ENCODE results near the gene RAB12.
A peak's percentile ranks its signal among the peaks of the same experiment; 100 is the strongest.
"Not testable (repeated sequence)": the region's sequence is repeated elsewhere in the genome, so short reads cannot be mapped to it uniquely, and the experiment has no call there.

Gene RAB12, protein sequence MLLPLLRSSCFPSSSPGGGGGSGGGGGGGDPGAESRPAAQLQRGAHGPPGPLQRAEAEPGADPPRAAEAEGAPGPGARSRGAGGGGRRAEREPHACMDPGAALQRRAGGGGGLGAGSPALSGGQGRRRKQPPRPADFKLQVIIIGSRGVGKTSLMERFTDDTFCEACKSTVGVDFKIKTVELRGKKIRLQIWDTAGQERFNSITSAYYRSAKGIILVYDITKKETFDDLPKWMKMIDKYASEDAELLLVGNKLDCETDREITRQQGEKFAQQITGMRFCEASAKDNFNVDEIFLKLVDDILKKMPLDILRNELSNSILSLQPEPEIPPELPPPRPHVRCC

DNA sequence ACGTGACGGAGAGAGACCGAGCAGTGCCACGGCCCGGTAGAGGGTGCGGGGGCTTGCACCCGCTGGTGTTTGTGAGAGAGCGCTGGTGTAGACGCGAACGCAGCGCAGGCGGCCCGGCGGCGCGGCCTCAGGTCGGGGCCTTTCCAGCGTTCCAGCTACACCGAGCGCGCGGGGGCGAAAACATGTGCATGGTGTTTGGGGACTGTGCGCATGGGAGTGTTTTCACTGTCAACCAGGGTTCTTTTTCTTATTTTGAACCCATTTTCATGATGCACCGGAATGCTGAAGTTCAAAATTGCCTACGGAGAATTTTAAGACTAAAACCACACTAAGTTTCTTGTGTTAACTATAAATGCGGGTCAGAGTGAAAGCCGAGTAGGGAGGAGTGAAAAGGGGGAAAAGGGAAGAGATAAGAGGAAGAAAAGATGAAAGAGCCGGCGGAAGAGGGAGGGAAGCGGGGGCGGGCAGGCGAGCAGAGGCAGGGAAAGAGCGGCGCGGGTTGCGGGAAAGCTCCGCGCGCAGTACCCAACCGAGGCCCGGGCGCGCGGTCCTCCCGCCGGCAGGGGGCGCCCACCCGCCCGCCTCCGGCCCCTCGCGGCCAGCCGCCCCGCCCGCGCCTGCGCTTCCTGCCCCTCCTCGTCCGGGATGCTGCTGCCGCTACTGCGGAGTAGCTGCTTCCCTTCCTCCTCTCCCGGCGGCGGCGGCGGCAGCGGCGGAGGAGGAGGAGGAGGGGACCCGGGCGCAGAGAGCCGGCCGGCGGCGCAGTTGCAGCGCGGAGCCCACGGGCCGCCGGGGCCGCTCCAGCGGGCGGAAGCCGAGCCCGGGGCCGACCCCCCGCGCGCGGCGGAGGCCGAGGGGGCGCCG is at the start of gene RAB12:
Gene RAB12 (plus strand): TSS at position 643 of the 864 bp plus-strand sequence. CDS start 3 bp downstream, at position 646.
- H3K27ac ChIP-seq (ENCODE audit: low read depth, low read length) = peak within 1 kb of the TSS; percentile 80
- peak within 1 kb of the TSS; percentile 57 for H3K9ac ChIP-seq (ENCODE audit: low read length)
- H3K36me3 ChIP-seq (ENCODE audit: control insufficient read depth, insufficient read depth, low read length) = no peaks in the 10 kb centered on the region
- peaks cover 14% of the 10 kb centered on the region for H3K4me1 ChIP-seq (ENCODE audit: control insufficient read depth, insufficient read depth, low read length)
- H3K27me3 ChIP-seq (ENCODE audit: control insufficient read depth, insufficient read depth, low read length) = no peaks in the 10 kb centered on the region
- peak within 1 kb of the TSS; percentile 83 for H3K4me3 ChIP-seq (ENCODE audit: low read length)

DNA sequence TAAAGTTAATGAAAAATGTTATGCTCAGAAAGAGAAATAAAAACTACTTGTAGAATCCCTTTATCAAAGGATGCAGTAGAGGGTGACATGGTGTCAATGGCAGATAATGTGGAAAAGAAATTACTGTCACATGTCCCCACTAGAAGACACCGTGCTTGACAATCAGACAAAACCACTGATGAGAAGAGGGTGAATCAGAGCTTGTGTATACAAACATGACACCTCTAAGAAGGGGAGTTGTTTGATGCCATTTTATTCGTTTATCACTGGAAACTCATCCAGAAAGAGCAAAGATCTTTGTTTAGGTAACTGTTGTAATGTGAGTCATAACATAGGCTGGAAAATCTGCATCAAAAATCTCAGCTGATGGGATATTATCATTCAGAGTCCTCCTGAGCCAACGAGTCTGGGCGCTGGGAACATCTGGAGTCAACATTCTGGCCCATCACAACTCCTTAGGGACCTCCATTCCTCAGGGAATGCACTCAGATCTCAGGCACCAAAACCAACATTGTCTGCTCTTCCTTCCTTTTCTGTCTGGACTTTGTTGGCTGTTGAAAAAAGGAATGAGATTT is 49.5 kb upstream of the RAB12 start:
- Histone ChIP-seq H3K9ac (ENCODE audit: low read length) (no peak overlapping the region), H3K4me3 (ENCODE audit: low read length) (no peak overlapping the region), H3K27me3 (ENCODE audit: control insufficient read depth, insufficient read depth, low read length) (no peaks in the 10 kb centered on the region), H3K36me3 (ENCODE audit: control insufficient read depth, insufficient read depth, low read length) (no peaks in the 10 kb centered on the region), H3K27ac (ENCODE audit: low read depth, low read length) (no peak overlapping the region), H3K4me1 (ENCODE audit: control insufficient read depth, insufficient read depth, low read length) (no peaks in the 10 kb centered on the region)

DNA sequence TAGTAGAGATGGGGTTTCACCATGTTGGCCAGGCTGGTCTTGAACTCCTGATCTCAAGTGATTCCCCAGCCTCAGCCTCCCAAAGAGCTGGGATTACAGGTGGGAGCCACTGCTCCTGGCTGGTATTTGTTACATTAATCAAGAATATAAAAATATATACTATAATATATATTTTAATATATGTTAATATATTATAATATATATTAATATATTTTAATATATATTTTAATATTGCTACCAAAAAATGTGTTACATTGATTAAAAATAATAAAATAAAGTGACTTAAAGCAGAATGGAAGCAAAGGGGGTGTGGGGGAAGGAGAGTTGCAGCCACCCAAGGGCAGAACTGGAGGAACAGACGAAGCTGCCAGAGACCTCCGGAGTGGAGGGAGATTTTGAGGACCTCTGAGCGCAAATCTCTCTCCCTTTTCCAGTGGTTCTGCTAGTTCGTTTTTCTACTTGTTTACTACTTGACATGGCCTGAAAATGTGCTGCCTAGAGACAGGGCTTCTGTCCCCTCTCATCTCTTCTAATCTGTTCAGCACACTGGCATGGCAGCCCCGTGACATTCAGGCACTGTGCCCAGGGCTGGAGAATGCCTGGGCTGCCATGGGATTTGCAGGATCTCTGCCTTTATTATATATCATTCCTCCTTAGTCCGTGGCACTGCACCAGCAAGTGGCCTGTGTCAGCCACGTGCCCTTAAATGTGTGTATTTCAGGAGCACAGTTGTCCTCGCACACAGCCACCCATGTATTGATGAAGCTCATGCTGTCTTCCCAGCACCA is 47.9 kb upstream of the RAB12 start:
- H3K9ac ChIP-seq (ENCODE audit: low read length) = no peak overlapping the region
- H3K4me3 ChIP-seq (ENCODE audit: low read length) = no peak overlapping the region
- H3K4me1 ChIP-seq (ENCODE audit: control insufficient read depth, insufficient read depth, low read length) = no peaks in the 10 kb centered on the region
- no peaks in the 10 kb centered on the region for H3K27me3 ChIP-seq (ENCODE audit: control insufficient read depth, insufficient read depth, low read length)
- no peak overlapping the region for H3K27ac ChIP-seq (ENCODE audit: low read depth, low read length)
- no peaks in the 10 kb centered on the region for H3K36me3 ChIP-seq (ENCODE audit: control insufficient read depth, insufficient read depth, low read length)

DNA sequence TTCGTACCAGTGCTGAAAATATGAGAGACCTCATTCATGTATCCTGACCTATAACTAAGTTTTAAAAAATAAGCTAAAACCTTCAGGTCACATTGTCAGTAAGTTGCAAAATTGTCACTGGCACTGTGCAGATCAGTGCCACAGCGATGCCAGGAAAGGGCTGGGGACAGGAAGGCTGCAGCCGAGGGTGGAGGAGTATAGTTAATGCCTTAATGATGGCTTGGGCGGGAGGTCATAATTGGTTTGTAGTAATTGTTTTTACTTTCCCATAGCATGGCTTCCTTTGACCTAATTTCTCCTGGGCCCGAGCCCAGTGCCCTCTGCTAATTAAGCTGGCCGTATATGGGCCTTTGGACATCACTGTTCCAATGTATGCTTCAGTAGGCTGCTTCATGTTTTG is 47.2 kb upstream of the RAB12 start:
- Histone ChIP-seq H3K4me3 (ENCODE audit: low read length) (no peak overlapping the region), H3K27ac (ENCODE audit: low read depth, low read length) (no peak overlapping the region), H3K9ac (ENCODE audit: low read length) (no peak overlapping the region), H3K4me1 (ENCODE audit: control insufficient read depth, insufficient read depth, low read length) (no peaks in the 10 kb centered on the region), H3K36me3 (ENCODE audit: control insufficient read depth, insufficient read depth, low read length) (no peaks in the 10 kb centered on the region), H3K27me3 (ENCODE audit: control insufficient read depth, insufficient read depth, low read length) (no peaks in the 10 kb centered on the region)

DNA sequence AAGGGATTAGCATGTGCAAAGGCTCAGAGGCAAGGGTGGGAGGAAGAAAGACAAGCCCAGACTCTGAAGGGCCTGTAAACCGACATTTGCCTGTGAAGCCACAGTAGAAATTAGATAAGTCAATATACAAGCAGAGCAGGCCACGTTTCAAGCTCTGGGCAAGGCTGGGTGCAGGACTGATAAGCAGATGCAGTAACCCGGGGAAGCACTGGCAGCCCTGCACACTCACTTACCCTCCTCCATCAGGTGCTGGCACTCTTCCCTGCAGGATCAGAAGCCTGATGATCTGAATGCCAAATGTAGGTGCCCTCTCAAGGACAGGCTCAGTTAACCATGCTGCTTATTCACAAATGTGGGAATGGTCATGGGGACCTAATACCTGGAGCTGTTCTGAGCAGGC is 46.3 kb upstream of the RAB12 start:
- no peak overlapping the region for H3K27ac ChIP-seq (ENCODE audit: low read depth, low read length)

DNA sequence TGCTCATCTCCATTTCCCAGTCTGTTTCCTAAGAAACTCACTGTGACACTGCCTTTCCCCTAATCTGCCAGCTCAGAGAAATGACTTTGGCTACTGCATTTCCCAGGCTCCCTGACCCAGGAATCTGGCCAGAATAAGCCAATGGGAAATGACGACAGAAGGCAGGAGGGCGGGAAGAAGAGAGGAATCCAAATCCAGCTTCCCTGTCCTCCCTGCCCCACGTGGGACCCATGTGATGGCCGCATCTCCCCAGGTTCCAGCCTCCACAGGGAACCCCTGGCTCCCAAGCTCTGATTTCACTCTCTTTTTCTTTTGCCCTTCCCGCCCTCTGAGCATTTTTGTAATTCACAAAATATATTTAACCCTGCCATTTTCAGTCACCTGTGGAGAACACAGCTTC is 37.8 kb upstream of the RAB12 start:
- no peaks in the 10 kb centered on the region for H3K4me1 ChIP-seq (ENCODE audit: control insufficient read depth, insufficient read depth, low read length)
- no peaks in the 10 kb centered on the region for H3K27me3 ChIP-seq (ENCODE audit: control insufficient read depth, insufficient read depth, low read length)
- H3K9ac ChIP-seq (ENCODE audit: low read length) = no peak overlapping the region
- no peak overlapping the region for H3K27ac ChIP-seq (ENCODE audit: low read depth, low read length)
- H3K4me3 ChIP-seq (ENCODE audit: low read length) = no peak overlapping the region
- no peaks in the 10 kb centered on the region for H3K36me3 ChIP-seq (ENCODE audit: control insufficient read depth, insufficient read depth, low read length)

More for the DNA sequence above, 46.3 kb upstream of the RAB12 start:
- no peak overlapping the region for H3K4me3 ChIP-seq (ENCODE audit: low read length)
- no peak overlapping the region for H3K9ac ChIP-seq (ENCODE audit: low read length)
- H3K27me3 ChIP-seq (ENCODE audit: control insufficient read depth, insufficient read depth, low read length) = no peaks in the 10 kb centered on the region
- no peaks in the 10 kb centered on the region for H3K4me1 ChIP-seq (ENCODE audit: control insufficient read depth, insufficient read depth, low read length)
- H3K36me3 ChIP-seq (ENCODE audit: control insufficient read depth, insufficient read depth, low read length) = no peaks in the 10 kb centered on the region

DNA sequence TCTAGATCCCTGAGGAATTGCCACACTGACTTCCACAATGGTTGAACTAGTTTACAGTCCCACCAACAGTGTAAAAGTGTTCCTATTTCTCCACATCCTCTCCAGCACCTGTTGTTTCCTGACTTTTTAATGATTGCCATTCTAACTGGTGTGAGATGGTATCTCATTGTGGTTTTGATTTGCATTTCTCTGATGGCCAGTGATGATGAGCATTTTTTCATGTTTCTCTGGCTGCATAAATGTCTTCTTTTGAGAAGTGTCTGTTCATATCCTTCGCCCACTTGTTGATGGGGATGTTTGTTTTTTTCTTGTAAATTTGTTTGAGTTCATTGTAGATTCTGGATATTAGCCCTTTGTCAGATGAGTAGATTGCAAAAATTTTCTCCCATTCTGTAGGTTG is 35.5 kb upstream of the RAB12 start:
- H3K9ac ChIP-seq (ENCODE audit: low read length); H3K27ac ChIP-seq (ENCODE audit: low read depth, low read length); H3K4me1 ChIP-seq (ENCODE audit: control insufficient read depth, insufficient read depth, low read length); H3K27me3 ChIP-seq (ENCODE audit: control insufficient read depth, insufficient read depth, low read length); H3K36me3 ChIP-seq (ENCODE audit: control insufficient read depth, insufficient read depth, low read length); H3K4me3 ChIP-seq (ENCODE audit: low read length): not testable (repeated sequence)

DNA sequence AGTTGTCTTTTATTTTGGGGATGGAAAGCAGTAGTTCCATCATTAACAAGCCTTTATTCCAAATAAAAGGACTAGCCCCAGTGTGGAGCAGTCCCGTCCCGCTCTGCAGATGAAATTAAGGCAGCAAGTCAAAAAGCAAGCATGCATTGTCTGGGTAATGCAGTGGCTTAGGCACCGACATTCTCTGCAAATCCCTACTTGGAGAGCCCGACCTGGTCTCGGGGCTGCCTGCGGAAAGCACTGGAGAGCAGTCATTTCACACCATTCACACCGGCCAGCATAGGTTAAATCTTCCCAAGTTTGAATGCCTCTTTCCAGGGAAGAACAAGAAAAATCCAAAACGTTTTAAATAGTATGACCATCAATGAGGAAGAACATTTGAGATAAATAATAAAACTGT is 24.4 kb upstream of the RAB12 start:
- Histone ChIP-seq H3K4me1 (ENCODE audit: control insufficient read depth, insufficient read depth, low read length) (no peaks in the 10 kb centered on the region), H3K27ac (ENCODE audit: low read depth, low read length) (no peak overlapping the region), H3K36me3 (ENCODE audit: control insufficient read depth, insufficient read depth, low read length) (no peaks in the 10 kb centered on the region), H3K27me3 (ENCODE audit: control insufficient read depth, insufficient read depth, low read length) (no peaks in the 10 kb centered on the region), H3K9ac (ENCODE audit: low read length) (no peak overlapping the region), H3K4me3 (ENCODE audit: low read length) (no peak overlapping the region)

DNA sequence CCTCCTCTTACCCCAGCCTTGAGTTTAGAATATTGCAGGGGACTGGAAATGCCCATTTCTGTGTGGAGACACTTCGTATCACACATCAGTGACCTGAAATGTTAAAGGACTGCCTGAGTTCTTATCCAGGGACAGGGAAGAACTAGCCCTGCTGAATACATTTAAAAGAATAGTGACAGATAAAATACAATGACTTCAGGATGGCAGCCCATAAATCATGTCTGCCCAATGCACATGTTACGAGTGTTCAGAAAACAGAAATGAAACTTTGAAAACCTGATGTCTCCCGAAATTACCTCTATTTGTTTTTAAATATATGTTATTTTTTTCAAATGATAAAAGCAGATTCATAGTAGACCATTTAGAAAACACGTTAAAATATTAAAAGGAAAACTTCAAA is 22.3 kb upstream of the RAB12 start:
- Histone ChIP-seq H3K36me3 (ENCODE audit: control insufficient read depth, insufficient read depth, low read length) (no peaks in the 10 kb centered on the region), H3K9ac (ENCODE audit: low read length) (no peak overlapping the region), H3K4me3 (ENCODE audit: low read length) (no peak overlapping the region), H3K4me1 (ENCODE audit: control insufficient read depth, insufficient read depth, low read length) (no peaks in the 10 kb centered on the region), H3K27me3 (ENCODE audit: control insufficient read depth, insufficient read depth, low read length) (no peaks in the 10 kb centered on the region), H3K27ac (ENCODE audit: low read depth, low read length) (no peak overlapping the region)

DNA sequence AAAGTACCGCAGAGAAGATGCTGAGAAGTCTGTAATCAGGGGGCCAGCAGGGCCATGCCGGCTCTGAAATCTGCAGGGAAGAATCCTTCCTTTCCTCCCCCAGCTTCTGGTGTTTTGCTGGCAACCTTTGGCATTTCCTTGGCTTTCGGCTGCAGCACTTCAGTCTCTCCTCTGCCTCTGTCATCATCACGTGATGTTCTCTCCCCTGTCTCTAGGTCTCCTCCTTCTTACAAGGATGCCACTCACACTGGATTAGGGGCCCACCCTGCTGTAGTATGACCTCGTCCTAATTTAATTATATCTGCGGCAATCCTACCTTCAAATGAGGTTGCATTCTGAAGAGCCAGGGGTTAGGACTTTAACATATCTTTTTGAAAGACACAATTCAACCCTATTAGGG is 13.8 kb upstream of the RAB12 start:
- Histone ChIP-seq H3K27me3 (ENCODE audit: control insufficient read depth, insufficient read depth, low read length) (no peaks in the 10 kb centered on the region), H3K36me3 (ENCODE audit: control insufficient read depth, insufficient read depth, low read length) (no peaks in the 10 kb centered on the region), H3K27ac (ENCODE audit: low read depth, low read length) (no peak overlapping the region), H3K4me1 (ENCODE audit: control insufficient read depth, insufficient read depth, low read length) (no peaks in the 10 kb centered on the region), H3K9ac (ENCODE audit: low read length) (no peak overlapping the region), H3K4me3 (ENCODE audit: low read length) (no peak overlapping the region)

DNA sequence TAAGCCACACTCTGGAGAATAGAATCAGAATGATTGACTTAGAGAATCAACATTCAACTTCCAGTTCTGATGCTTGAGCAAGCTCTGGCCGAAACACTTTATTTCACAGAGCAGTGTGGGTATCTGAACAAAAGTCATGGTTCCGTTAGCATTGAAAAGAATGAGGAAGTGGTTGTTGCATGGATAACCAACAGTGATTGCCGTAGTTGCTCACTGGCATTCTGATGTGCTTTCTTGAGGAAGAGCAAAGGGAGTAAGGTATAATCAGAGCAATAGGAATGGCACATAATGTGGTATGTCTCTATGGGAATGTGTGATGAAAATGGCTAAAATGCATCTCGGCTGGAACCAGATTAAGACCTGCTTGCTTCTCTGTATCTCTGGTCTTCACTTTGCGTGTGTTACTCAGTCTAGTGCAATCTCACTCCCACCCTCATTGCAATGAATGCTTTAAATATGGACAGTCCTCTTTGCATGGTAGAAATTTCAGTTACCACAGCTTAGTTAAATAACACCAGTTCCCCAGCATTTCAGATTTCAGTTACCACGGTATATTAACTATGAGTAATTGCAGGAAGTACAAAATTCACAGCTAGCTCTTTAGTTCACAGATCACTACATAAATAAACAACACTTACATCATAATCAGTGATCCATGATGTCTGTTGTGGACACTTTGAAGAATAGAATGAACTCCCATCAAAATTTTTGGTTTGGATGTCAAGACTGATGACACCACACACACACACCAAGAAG is 7.8 kb upstream of the RAB12 start:
- no peak overlapping the region for H3K27ac ChIP-seq (ENCODE audit: low read depth, low read length)

More for the DNA sequence above, 7.8 kb upstream of the RAB12 start:
- Histone ChIP-seq H3K4me1 (ENCODE audit: control insufficient read depth, insufficient read depth, low read length) (no peaks in the 10 kb centered on the region), H3K9ac (ENCODE audit: low read length) (no peak overlapping the region), H3K27me3 (ENCODE audit: control insufficient read depth, insufficient read depth, low read length) (no peaks in the 10 kb centered on the region), H3K36me3 (ENCODE audit: control insufficient read depth, insufficient read depth, low read length) (no peaks in the 10 kb centered on the region), H3K4me3 (ENCODE audit: low read length) (no peak overlapping the region)
